Fibroblast of lung (primary cell): Measurements from ENCODE around the gene GPC6.

ENCODE experiments used
- CTCF ChIP-seq, 2 donors: IDR thresholded peaks in 1 of 2; conservative IDR thresholded peaks in 1 of 2; 1 replicate in 1 of 2; 2 replicates in 1 of 2; pipeline ENCODE4 v1.5.1; 2011 to 2012; ENCODE audit warnings: low read length in 2 of 2, control low read depth in 1 of 2, inconsistent platforms in 1 of 2, low read depth in 1 of 2, mild to moderate bottlenecking in 1 of 2
- EZH2 ChIP-seq: IDR thresholded peaks from 2 replicates; pipeline ENCODE4 v1.5.1; 2012; ENCODE audit warnings: low read length, control low read depth, mild to moderate bottlenecking; ENCODE audit errors: missing control alignments

- no peak for TF ChIP-seq CTCF (conservative IDR thresholded peaks at IDR 0.05 in 1 of 2, IDR thresholded peaks at IDR 0.05 in 1 of 2; ENCODE audit: low read depth in 1 of 2, low read length in 2 of 2)
- TF ChIP-seq EZH2, result no peak
Observed at GRCh38 chr13:94224670-94225069, 998.1 kb downstream of the GPC6 start.
